Activated CD4-positive, alpha-beta T cell treated with anti-CD3 and anti-CD28 coated beads for 1 hour (primary cell): ENCODE data around the gene CD151.

ENCODE experiments used
- DNase-seq: peaks from one replicate; pipeline ENCODE4 v3.0.0-alpha.2; 2020

Gene CD151

DNA sequence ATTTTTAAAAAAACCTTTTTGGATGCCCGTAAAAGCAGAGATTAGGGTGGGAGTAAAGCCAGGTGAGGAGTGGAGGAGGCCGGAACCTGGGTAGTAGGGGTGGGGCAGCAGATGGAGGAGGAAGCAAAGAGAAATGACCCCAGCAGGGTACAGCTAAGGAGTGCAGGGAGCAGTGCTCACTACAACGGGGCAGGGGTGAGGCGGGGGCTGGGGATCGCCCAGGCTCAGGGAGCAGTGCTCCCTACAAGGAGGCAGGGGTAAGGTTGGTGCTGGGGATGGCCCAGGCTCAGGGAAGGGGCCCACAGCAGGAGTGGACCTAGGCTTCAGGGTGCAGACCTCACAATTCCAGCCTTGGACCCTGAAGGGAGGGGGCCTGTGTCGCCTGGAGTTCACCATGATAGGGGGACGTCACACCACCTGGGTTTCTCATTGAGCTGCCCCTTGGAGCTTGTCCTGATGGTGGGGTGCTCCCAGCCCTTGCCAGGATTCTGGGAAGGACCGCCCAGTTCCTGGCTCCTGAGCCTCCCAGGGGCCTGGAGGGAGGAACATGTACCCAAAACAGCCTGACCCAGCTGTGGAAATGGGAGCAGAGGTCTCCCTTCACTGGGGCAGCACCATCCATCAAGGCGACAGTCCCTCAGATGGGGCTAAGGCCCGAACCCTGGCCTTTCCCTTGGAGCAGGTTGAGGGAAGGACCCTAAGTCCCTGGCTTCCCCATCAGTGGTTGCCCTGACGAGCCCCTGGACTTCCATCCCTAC, 16.9 kb upstream of the CD151 start:
- DNase-seq = no peak

- no peak for DNase-seq
These were observed 16.3 kb upstream of the CD151 start for GRCh38 chr11:816433-816779.

GRCh38 chr11:818396-819128, 14.2 kb upstream of the CD151 start, which contains the start of gene PNPLA2:
Gene PNPLA2, plus strand, starts transcription at chr11:818914. Its CDS starts 805 bp downstream, at chr11:819719.
- no peak for DNase-seq

GRCh38 chr11:819129-819931, 13.4 kb upstream of the CD151 start:
- DNase-seq = peak; percentile 86

DNA sequence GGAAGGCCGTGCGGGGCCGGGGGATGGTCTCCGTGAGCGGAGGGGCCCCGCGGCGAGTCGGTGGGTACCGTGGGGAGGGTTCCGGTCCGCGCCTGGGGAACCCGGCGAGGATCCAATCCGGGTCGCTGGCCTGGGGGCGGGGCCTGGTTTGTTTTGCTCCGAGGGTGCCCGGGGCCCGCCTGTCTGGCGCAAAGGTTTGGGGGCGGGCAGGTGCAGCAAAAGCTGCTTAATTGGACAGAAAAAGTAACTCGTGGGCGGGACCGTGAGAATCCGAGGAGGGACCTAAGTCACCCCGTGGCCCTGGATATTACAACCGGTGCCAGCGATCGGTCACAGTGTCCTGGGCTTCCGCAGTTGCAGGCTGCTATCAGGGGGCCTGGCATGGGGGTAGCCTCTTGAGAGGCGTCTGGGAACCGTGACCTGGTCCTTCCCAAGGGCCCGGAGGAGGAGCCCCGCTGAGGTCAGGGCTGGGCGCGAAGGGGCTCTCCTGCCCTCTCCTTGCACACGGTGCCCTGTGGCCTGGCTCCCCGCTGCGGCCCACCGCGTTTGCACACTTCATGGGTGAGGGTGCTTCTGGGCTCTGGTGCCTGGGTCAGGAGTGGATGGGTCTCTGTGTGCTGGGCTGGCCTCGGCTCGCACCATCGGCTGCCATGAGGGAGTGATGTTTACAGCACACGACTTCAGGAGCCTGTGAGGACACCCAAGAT, 12.7 kb upstream of the CD151 start:
- peak; percentile 88 for DNase-seq

DNA sequence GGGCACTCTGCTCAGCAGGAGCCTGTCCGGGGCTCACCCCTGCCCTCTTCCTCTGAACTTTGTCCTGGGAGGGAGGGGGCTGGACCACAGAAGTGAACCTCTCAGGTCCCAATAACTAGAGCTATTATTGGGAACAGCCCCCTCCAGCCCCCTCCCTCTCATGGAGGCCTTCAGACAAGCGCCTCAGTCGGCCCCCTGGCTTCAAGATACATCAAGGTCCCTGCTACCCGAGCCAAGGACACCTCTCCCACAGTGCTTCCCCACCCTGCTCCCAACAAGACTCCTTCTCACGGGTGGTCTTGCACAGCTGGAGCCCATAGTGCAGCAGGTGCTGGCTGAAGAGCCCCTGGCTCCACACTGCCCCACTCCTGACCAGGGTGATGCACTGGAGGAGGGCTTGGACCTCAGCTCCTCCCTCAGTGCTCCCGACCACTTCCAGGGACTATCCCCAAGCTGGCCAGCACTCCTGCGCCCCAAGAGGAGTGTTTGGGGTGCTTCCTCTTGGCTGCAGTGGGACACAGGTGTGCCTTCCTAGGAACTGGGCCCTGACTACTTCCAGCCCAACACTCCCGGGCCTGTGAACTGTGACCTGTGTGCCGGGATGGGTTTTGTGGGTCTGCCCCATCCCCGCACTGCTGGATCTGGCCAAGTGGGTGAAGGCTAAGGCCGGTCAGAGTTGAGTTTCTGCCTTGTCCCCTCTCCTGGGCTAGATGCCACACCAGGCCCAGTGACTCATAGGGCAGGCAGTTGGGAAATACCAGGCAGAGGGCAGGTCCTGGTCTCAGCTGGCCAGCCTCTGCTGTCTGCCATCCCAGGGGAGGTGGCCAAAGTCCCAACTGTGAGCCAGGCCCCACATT, 11.9 kb upstream of the CD151 start:
- DNase-seq = no peak

DNA sequence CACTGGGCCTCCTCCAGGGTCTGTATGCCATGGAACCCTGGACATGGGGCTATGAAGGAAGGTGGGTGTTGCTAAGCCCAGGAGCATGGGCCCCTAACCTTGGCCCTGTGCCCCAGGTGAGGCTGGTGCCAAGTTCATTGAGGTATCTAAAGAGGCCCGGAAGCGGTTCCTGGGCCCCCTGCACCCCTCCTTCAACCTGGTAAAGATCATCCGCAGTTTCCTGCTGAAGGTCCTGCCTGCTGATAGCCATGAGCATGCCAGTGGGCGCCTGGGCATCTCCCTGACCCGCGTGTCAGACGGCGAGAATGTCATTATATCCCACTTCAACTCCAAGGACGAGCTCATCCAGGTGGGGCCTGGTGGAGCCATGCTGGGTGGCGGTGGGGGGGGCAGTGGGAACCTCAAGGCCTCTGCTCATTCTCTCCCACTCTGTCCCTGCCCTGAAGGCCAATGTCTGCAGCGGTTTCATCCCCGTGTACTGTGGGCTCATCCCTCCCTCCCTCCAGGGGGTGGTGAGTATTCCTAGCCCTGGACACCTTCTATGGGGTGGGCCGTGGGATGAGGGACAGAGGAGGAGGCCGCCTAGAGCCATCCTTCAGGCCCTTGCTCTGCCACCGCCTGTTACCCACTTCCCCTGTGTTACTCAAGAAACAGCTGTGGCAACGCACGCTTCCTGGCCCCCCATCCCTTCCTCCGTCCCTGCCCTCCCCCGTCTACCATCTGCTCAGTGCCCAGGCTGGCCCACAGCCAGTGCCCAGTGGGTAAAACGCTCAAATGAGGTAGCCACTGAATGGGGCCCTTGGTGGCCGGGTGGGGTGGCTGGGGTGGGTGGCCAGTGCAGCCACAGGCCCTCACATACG, 11.0 kb upstream of the CD151 start:
- no peak for DNase-seq

DNA sequence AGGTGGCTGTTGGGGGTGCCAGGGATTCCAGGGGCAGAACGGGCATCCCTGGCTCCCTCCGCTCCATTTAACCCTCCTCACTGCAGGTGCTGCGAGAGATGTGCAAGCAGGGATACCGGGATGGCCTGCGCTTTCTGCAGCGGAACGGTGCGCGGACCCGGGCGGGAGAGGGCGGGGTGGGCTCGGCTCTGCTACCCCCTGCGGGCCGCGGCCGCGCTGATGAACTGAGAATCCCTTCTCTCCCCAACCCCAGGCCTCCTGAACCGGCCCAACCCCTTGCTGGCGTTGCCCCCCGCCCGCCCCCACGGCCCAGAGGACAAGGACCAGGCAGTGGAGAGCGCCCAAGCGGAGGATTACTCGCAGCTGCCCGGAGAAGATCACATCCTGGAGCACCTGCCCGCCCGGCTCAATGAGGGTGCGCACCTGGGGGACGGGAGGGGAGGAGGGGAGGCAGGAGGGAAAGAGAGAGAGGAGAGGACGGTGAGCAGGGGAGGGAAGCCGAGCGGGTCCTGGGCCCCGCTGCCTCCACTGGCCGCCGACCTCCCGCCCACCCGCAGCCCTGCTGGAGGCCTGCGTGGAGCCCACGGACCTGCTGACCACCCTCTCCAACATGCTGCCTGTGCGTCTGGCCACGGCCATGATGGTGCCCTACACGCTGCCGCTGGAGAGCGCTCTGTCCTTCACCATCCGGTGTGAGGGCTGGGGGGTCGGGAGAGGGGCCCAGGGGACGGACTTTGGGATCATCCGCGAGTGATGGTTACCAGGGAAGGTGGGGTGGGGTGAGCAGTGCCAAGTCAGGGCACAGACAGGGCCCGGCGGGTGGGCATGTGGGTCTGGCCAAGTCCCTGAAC, 9.1 kb upstream of the CD151 start:
- DNase-seq = no peak

DNA sequence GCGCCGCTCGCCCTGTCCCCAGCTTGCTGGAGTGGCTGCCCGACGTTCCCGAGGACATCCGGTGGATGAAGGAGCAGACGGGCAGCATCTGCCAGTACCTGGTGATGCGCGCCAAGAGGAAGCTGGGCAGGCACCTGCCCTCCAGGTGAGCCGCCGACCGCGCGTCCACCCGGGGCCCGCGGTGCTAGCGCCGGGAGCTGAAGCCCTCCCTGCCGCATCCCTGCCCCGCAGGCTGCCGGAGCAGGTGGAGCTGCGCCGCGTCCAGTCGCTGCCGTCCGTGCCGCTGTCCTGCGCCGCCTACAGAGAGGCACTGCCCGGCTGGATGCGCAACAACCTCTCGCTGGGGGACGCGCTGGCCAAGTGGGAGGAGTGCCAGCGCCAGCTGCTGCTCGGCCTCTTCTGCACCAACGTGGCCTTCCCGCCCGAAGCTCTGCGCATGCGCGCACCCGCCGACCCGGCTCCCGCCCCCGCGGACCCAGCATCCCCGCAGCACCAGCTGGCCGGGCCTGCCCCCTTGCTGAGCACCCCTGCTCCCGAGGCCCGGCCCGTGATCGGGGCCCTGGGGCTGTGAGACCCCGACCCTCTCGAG, 8.4 kb upstream of the CD151 start:
- DNase-seq = no peak

DNA sequence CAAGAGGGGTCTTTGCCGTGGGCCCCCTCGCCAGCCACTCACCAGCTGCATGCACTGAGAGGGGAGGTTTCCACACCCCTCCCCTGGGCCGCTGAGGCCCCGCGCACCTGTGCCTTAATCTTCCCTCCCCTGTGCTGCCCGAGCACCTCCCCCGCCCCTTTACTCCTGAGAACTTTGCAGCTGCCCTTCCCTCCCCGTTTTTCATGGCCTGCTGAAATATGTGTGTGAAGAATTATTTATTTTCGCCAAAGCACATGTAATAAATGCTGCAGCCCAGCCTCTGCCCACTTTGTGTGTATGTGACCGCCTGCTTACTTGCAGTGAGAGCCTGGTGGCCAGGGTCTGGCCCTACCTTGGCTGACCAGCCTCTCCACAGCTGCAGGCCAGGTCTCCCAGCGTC, 7.8 kb upstream of the CD151 start:
- DNase-seq = no peak

DNA sequence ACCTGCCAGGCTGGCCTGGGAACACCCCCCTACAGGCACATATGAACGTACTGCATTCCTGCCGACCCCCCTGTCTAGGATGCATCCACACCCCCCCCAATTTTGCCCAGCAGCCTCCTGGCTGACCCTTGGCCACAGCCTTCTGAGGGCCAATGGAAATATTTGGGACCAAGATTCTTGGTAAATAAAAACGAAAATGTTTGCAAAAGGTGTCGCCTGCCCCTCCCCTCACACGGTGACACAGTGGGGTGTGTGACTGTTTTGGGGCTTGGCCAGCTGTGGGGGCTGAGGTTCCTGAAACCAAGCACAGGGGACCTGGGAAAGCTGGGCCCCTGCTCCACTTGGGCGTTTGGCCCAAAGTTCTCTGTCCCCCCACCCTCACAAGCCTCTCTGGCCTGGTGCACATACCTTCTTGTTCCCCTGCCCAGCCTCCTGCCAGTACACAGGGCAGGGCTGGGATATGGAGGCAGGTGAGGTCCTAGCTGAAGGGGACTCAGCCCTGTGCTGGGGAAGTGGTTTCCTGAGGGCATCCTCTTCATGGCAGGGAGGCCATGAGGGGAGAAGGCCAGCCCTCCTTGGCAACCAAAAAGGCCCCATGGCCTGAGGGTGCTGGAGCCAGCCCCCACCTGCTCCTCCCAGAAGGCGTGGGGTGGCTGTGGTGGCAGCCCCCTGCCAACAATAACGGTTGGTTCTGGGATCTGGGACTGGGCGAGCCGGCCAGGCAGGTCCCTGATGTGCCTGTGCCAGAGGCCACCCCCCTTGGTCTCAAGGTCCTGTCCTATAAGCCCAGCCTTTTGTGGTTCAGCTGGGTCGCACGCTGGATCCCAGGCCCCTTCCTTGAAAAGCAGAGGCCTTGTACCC, 7.2 kb upstream of the CD151 start:
- no peak for DNase-seq

DNA sequence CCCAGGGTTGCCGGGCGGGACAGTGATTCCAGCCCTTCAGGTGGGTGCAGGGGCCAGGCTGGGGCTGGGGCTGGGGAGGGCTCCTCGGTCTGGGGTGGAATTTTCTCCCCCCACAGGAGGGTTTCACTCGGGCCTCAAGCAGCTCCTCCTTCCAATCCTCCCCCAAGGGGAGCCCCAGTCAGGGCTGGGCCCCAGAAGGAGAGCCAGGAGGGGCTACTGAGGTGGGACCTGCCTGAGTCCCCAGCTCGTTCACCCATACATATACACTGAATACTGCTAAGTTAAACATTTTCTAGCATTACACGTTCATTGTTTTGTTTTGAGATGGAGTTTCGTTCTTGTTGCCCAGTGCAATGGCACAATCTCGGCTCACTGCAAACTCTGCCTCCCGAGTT, 6.5 kb upstream of the CD151 start:
- DNase-seq = no peak

- DNase-seq = no peak
These were observed 6.0 kb upstream of the CD151 start for GRCh38 chr11:826836-827145.

DNA sequence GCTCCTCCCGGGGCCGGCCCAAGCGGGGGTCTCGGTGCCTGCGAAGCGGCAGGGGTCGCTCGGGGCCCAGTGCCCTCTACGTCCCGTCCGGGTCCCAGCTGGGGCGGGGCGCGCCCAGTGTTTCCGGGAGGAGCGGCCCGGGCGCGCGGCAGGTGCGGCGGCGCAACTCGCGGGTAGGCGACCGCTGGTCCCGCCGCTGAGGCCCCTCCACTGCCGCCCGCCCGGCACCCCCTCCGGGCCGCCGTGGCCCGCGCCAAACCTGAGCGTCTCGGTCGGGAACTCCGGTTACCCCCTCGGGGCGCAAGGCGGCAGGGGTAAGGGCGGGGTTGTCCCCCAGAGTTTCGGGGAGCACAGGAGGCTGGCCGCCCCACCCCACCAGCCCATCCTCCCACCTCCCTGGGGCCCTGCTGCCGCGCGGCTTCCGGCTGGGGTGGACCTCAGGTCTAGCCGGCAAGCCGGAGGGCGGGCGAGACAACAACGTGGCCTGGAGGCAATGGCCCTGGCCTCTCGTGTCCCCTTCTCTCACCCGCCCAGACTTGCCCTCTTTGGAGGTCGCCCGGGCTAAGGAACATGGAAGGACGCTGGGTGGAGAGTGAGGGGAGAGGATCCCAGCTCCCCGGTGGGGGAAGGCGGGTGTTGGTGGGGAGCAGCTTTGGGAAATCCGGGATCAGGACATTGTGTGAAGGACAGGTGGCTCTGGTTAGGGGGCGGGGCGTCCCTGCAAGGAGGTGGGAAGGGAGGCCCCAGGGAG, 5.4 kb upstream of the CD151 start:
- no peak for DNase-seq

DNA sequence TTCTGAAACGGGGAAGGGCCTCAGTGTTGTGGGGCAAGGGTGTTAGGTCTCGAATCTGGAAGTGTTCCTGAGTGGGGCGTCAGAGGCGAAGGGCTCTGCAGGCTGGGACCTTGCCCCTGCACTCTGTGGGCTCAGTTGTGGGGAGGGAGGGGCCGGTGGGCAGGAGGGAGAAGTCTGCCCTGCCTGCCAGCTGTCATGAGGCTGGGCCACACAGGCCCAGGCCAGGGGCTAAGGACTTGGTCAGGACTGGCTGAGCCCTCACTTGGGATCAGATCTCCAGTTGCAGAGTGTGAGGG, 4.9 kb upstream of the CD151 start, which contains the start of gene CRACR2B:
CRACR2B (plus strand) TSS at position 23 of the 296 bp plus-strand sequence. CDS start 689 bp downstream, outside the sequence.
- DNase-seq = no peak

DNA sequence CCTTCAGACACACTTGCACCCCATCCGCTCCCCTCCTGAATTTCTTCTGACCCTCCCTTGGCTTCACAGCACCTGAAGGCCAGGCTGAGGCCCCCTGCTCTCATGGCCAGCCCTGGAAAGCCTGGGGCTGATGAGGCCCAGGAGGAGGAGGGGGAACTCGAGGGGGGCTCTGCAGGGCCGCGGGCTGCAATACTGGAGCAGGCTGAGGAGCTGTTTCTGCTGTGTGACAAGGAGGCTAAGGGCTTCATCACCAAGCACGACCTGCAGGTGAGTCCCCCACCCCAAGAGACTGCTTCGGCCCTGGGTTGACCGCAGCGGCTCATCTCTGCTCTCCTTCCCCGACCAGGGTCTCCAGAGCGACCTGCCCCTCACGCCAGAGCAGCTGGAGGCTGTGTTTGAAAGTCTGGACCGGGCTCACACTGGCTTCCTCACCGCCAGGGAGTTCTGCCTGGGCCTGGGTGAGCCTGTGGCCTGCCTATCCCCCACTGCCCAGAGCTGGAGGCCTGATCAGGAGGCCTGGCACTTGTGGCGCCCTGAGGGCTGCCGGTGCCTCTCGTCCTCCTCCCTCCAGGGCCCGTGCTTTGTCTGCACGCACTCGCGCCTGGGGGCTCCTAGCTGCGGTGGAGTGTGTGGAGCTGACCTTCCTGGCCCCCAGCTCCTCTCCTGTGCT, 4.1 kb upstream of the CD151 start:
- DNase-seq = no peak

GRCh38 chr11:829176-829846, 3.4 kb upstream of the CD151 start:
- no peak for DNase-seq
